ENCODE results near the gene RAP2A. TPM values are rescaled to one million over a fixed set of nuclear protein-coding genes. Genes with fewer than 3 reads are reported as not detected.

RAP2A gene
- total and polyA plus RNA-seq, 4 donors = 3.1 to 37.2 (median 6.7) TPM

DNA sequence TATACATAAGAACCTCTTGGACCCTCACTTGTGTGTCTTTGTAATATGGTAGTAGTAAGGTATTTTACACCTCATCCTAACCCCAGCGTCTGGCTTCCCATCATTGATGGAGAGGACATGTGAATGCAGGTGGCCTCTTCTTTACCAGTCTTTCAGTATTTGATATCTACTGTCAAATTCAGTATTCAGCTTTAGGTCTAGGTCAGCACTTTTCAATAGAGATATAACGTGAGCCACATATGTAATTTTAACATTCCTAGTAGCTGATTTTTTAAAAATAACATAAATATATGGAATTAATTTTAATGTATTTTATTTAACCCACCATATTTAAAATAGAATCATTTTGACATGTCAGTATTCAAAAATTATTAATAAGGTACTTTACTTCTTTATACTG is 2.9 kb downstream of the RAP2A start (continued):
- TF ChIP-seq, protein P1, sequence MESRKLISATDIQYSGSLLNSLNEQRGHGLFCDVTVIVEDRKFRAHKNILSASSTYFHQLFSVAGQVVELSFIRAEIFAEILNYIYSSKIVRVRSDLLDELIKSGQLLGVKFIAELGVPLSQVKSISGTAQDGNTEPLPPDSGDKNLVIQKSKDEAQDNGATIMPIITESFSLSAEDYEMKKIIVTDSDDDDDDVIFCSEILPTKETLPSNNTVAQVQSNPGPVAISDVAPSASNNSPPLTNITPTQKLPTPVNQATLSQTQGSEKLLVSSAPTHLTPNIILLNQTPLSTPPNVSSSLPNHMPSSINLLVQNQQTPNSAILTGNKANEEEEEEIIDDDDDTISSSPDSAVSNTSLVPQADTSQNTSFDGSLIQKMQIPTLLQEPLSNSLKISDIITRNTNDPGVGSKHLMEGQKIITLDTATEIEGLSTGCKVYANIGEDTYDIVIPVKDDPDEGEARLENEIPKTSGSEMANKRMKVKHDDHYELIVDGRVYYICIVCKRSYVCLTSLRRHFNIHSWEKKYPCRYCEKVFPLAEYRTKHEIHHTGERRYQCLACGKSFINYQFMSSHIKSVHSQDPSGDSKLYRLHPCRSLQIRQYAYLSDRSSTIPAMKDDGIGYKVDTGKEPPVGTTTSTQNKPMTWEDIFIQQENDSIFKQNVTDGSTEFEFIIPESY (IDR thresholded peaks at IDR 0.05) = no peak
- TF ChIP-seq FOXA1 (IDR thresholded peaks at IDR 0.05) = no peak
- TF ChIP-seq TAF1 (conservative IDR thresholded peaks at IDR 0.05) = no peak

DNA sequence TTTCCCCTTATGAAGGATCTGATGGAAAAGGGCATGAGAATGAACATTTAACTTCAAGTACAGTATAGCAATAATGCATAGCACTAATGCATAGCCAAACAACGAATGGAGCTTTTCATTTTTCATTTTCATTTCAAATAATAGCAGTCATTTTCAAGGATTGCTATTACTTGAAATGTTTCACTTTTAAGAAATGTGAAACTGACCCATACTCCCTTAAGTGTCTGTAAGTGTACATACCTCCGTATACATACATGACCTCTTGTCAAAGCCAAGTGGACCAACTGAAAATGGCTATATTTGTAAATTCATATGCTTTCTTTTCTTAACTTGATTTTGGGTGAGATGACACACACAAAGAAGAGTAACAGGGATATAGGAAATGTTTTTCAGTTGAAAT is 3.8 kb downstream of the RAP2A start:
- no peaks in the 10 kb centered on the region for H3K36me3 ChIP-seq (ENCODE audit: control insufficient read depth in 4 of 4, insufficient read depth in 3 of 4, low read depth in 1 of 4, low read length in 3 of 4)
- DNase-seq (ENCODE audit: low spot score) = no peak
- H3K9ac ChIP-seq (ENCODE audit: low read depth in 1 of 2, low read length in 2 of 2) = no peak overlapping the region
- TF ChIP-seq TAF1 (conservative IDR thresholded peaks at IDR 0.05) (no peak), GABPA (IDR thresholded peaks at IDR 0.05 in 1 of 2, conservative IDR thresholded peaks at IDR 0.05 in 1 of 2) (no peak), HNF4A (conservative IDR thresholded peaks at IDR 0.05) (no peak), RAD21 (IDR thresholded peaks at IDR 0.05) (no peak), HNF4G (IDR thresholded peaks at IDR 0.05) (no peak), YY1 (IDR thresholded peaks at IDR 0.05) (no peak), NR2F2 (IDR thresholded peaks at IDR 0.05) (no peak), EGR1 (IDR thresholded peaks at IDR 0.05; ENCODE audit: low read depth in 2 of 2) (no peak)
- TF ChIP-seq, protein P2, sequence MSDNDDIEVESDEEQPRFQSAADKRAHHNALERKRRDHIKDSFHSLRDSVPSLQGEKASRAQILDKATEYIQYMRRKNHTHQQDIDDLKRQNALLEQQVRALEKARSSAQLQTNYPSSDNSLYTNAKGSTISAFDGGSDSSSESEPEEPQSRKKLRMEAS (IDR thresholded peaks at IDR 0.05) = no peak
- no peaks in the 10 kb centered on the region for H3K9me3 ChIP-seq (ENCODE audit: control insufficient read depth in 4 of 4, low read length in 3 of 4)
- no peak overlapping the region for H3K4me3 ChIP-seq (ENCODE audit: low read depth in 1 of 3, low read length in 3 of 3)
- peaks cover 0 to 9% (median 4%) of the 10 kb centered on the region in 4 donors for H3K4me1 ChIP-seq (ENCODE audit: control insufficient read depth in 4 of 4, insufficient read depth in 4 of 4, low read length in 3 of 4)
- no peaks in the 10 kb centered on the region for H3K27me3 ChIP-seq (ENCODE audit: control insufficient read depth in 4 of 4, insufficient read depth in 4 of 4, low read length in 3 of 4)
- 87% methylated on average over 2 of the region's 2 CpGs for WGBS
- H3K27ac ChIP-seq (ENCODE audit: low read depth in 1 of 2, low read length in 2 of 2) = no peak overlapping the region

- TF ChIP-seq, protein P1 (IDR thresholded peaks at IDR 0.05) = no peak
- TF ChIP-seq FOXA1 (IDR thresholded peaks at IDR 0.05) (no peak), HNF4A (conservative IDR thresholded peaks at IDR 0.05) (no peak), REST (IDR thresholded peaks at IDR 0.05) (no peak), FOXA2 (IDR thresholded peaks at IDR 0.05) (no peak), RAD21 (IDR thresholded peaks at IDR 0.05) (no peak), GABPA (IDR thresholded peaks at IDR 0.05 in 1 of 2, conservative IDR thresholded peaks at IDR 0.05 in 1 of 2) (no peak)
- no peaks in the 10 kb centered on the region for H3K36me3 ChIP-seq (ENCODE audit: control insufficient read depth in 4 of 4, insufficient read depth in 3 of 4, low read depth in 1 of 4, low read length in 3 of 4)
- H3K9me3 ChIP-seq (ENCODE audit: control insufficient read depth in 4 of 4, low read length in 3 of 4) = no peaks in the 10 kb centered on the region
- no peak for DNase-seq (ENCODE audit: low spot score)
- no peak overlapping the region for H3K9ac ChIP-seq (ENCODE audit: low read depth in 1 of 2, low read length in 2 of 2)
- H3K27ac ChIP-seq (ENCODE audit: low read depth in 1 of 2, low read length in 2 of 2) = no peak overlapping the region
- no peaks in the 10 kb centered on the region for H3K27me3 ChIP-seq (ENCODE audit: control insufficient read depth in 4 of 4, insufficient read depth in 4 of 4, low read length in 3 of 4)
- WGBS = 80% methylated on average over 3 of the region's 3 CpGs
- H3K4me1 ChIP-seq (ENCODE audit: control insufficient read depth in 4 of 4, insufficient read depth in 4 of 4, low read length in 3 of 4) = peaks cover 0 to 9% (median 4%) of the 10 kb centered on the region in 4 donors
- no peak overlapping the region for H3K4me3 ChIP-seq (ENCODE audit: low read depth in 1 of 3, low read length in 3 of 3)
These were observed 5.1 kb downstream of the RAP2A start for GRCh38 chr13:97438856-97439595.

Data from liver (tissue), 9 donors.